Measurements from ENCODE around the gene CYFIP1.

CYFIP1 gene

GRCh38 chr15:22939051-22939450 lies 41.1 kb downstream of the CYFIP1 start:
- Histone ChIP-seq H3K27ac (ENCODE audit: insufficient read depth, low read length, poor library complexity, severe bottlenecking) (no peak overlapping the region), H3K4me3 (ENCODE audit: insufficient read depth, low read depth, low read length, poor library complexity, severe bottlenecking) (no peak overlapping the region), H3K36me3 (ENCODE audit: control insufficient read depth, insufficient read depth, low read length) (peaks cover 10% of the 10 kb centered on the region), H3K27me3 (replicated peaks; ENCODE audit: control insufficient read depth, insufficient read depth, low read length, poor library complexity, severe bottlenecking) (no peaks in the 10 kb centered on the region), H3K9me3 (ENCODE audit: control insufficient read depth, low read length) (no peaks in the 10 kb centered on the region), H3K4me1 (ENCODE audit: control insufficient read depth, insufficient read depth, low read length, poor library complexity, severe bottlenecking) (no peaks in the 10 kb centered on the region)
- DNase-seq, result no peak

GRCh38 chr15:22936577-22937472 lies 43.3 kb downstream of the CYFIP1 start:
- Histone ChIP-seq H3K9me3 (ENCODE audit: control insufficient read depth, low read length) (no peaks in the 10 kb centered on the region), H3K4me1 (ENCODE audit: control insufficient read depth, insufficient read depth, low read length, poor library complexity, severe bottlenecking) (no peaks in the 10 kb centered on the region), H3K27ac (ENCODE audit: insufficient read depth, low read length, poor library complexity, severe bottlenecking) (no peak overlapping the region), H3K36me3 (ENCODE audit: control insufficient read depth, insufficient read depth, low read length) (peaks cover 8% of the 10 kb centered on the region), H3K4me3 (ENCODE audit: insufficient read depth, low read depth, low read length, poor library complexity, severe bottlenecking) (no peak overlapping the region), H3K27me3 (replicated peaks; ENCODE audit: control insufficient read depth, insufficient read depth, low read length, poor library complexity, severe bottlenecking) (no peaks in the 10 kb centered on the region)
- DNase-seq, result no peak

- no peaks in the 10 kb centered on the region for H3K4me1 ChIP-seq (ENCODE audit: control insufficient read depth, insufficient read depth, low read length, poor library complexity, severe bottlenecking)
- no peak overlapping the region for H3K27ac ChIP-seq (ENCODE audit: insufficient read depth, low read length, poor library complexity, severe bottlenecking)
- no peaks in the 10 kb centered on the region for H3K9me3 ChIP-seq (ENCODE audit: control insufficient read depth, low read length)
- no peak for DNase-seq
- no peak overlapping the region for H3K4me3 ChIP-seq (ENCODE audit: insufficient read depth, low read depth, low read length, poor library complexity, severe bottlenecking)
- H3K36me3 ChIP-seq (ENCODE audit: control insufficient read depth, insufficient read depth, low read length), result peaks cover 9% of the 10 kb centered on the region
- no peaks in the 10 kb centered on the region for H3K27me3 ChIP-seq (replicated peaks; ENCODE audit: control insufficient read depth, insufficient read depth, low read length, poor library complexity, severe bottlenecking)
Observed at GRCh38 chr15:22933641-22934061, 46.5 kb downstream of the CYFIP1 start.

GRCh38 chr15:22931784-22932536 lies 48.2 kb downstream of the CYFIP1 start:
- DNase-seq, result no peak
- H3K4me1 ChIP-seq (ENCODE audit: control insufficient read depth, insufficient read depth, low read length, poor library complexity, severe bottlenecking), result no peaks in the 10 kb centered on the region
- no peaks in the 10 kb centered on the region for H3K27me3 ChIP-seq (replicated peaks; ENCODE audit: control insufficient read depth, insufficient read depth, low read length, poor library complexity, severe bottlenecking)
- peaks cover 9% of the 10 kb centered on the region for H3K36me3 ChIP-seq (ENCODE audit: control insufficient read depth, insufficient read depth, low read length)
- H3K27ac ChIP-seq (ENCODE audit: insufficient read depth, low read length, poor library complexity, severe bottlenecking), result no peak overlapping the region
- no peaks in the 10 kb centered on the region for H3K9me3 ChIP-seq (ENCODE audit: control insufficient read depth, low read length)
- no peak overlapping the region for H3K4me3 ChIP-seq (ENCODE audit: insufficient read depth, low read depth, low read length, poor library complexity, severe bottlenecking)

- Histone ChIP-seq H3K27me3 (replicated peaks; ENCODE audit: control insufficient read depth, insufficient read depth, low read length, poor library complexity, severe bottlenecking) (no peaks in the 10 kb centered on the region), H3K9me3 (ENCODE audit: control insufficient read depth, low read length) (no peaks in the 10 kb centered on the region), H3K36me3 (ENCODE audit: control insufficient read depth, insufficient read depth, low read length) (peaks cover 6% of the 10 kb centered on the region), H3K4me3 (ENCODE audit: insufficient read depth, low read depth, low read length, poor library complexity, severe bottlenecking) (no peak overlapping the region), H3K4me1 (ENCODE audit: control insufficient read depth, insufficient read depth, low read length, poor library complexity, severe bottlenecking) (no peaks in the 10 kb centered on the region), H3K27ac (ENCODE audit: insufficient read depth, low read length, poor library complexity, severe bottlenecking) (no peak overlapping the region)
- no peak for DNase-seq
Observed at GRCh38 chr15:22930782-22931484, 49.2 kb downstream of the CYFIP1 start.

GRCh38 chr15:22927761-22928160 lies 52.4 kb downstream of the CYFIP1 start:
- Histone ChIP-seq H3K4me3 (ENCODE audit: insufficient read depth, low read depth, low read length, poor library complexity, severe bottlenecking) (no peak overlapping the region), H3K4me1 (ENCODE audit: control insufficient read depth, insufficient read depth, low read length, poor library complexity, severe bottlenecking) (no peaks in the 10 kb centered on the region), H3K27ac (ENCODE audit: insufficient read depth, low read length, poor library complexity, severe bottlenecking) (no peak overlapping the region), H3K27me3 (replicated peaks; ENCODE audit: control insufficient read depth, insufficient read depth, low read length, poor library complexity, severe bottlenecking) (no peaks in the 10 kb centered on the region), H3K9me3 (ENCODE audit: control insufficient read depth, low read length) (no peaks in the 10 kb centered on the region), H3K36me3 (ENCODE audit: control insufficient read depth, insufficient read depth, low read length) (peaks cover 5% of the 10 kb centered on the region)
- no peak for DNase-seq

- Histone ChIP-seq H3K27me3 (replicated peaks; ENCODE audit: control insufficient read depth, insufficient read depth, low read length, poor library complexity, severe bottlenecking) (no peaks in the 10 kb centered on the region), H3K4me1 (ENCODE audit: control insufficient read depth, insufficient read depth, low read length, poor library complexity, severe bottlenecking) (no peaks in the 10 kb centered on the region), H3K4me3 (ENCODE audit: insufficient read depth, low read depth, low read length, poor library complexity, severe bottlenecking) (no peak overlapping the region), H3K36me3 (ENCODE audit: control insufficient read depth, insufficient read depth, low read length) (no peaks in the 10 kb centered on the region), H3K27ac (ENCODE audit: insufficient read depth, low read length, poor library complexity, severe bottlenecking) (no peak overlapping the region), H3K9me3 (ENCODE audit: control insufficient read depth, low read length) (no peaks in the 10 kb centered on the region)
- no peak for DNase-seq
Observed at GRCh38 chr15:22925875-22926274, 54.3 kb downstream of the CYFIP1 start.

- Histone ChIP-seq H3K36me3 (ENCODE audit: control insufficient read depth, insufficient read depth, low read length) (no peaks in the 10 kb centered on the region), H3K4me3 (ENCODE audit: insufficient read depth, low read depth, low read length, poor library complexity, severe bottlenecking) (no peak overlapping the region), H3K27me3 (replicated peaks; ENCODE audit: control insufficient read depth, insufficient read depth, low read length, poor library complexity, severe bottlenecking) (no peaks in the 10 kb centered on the region), H3K27ac (ENCODE audit: insufficient read depth, low read length, poor library complexity, severe bottlenecking) (no peak overlapping the region), H3K9me3 (ENCODE audit: control insufficient read depth, low read length) (no peaks in the 10 kb centered on the region), H3K4me1 (ENCODE audit: control insufficient read depth, insufficient read depth, low read length, poor library complexity, severe bottlenecking) (no peaks in the 10 kb centered on the region)
- no peak for DNase-seq
Observed at GRCh38 chr15:22922003-22922402, 58.2 kb downstream of the CYFIP1 start.

GRCh38 chr15:22919171-22919570 lies 61.0 kb downstream of the CYFIP1 start:
- Histone ChIP-seq H3K27ac (ENCODE audit: insufficient read depth, low read length, poor library complexity, severe bottlenecking) (no peak overlapping the region), H3K36me3 (ENCODE audit: control insufficient read depth, insufficient read depth, low read length) (no peaks in the 10 kb centered on the region), H3K4me3 (ENCODE audit: insufficient read depth, low read depth, low read length, poor library complexity, severe bottlenecking) (no peak overlapping the region), H3K27me3 (replicated peaks; ENCODE audit: control insufficient read depth, insufficient read depth, low read length, poor library complexity, severe bottlenecking) (no peaks in the 10 kb centered on the region), H3K4me1 (ENCODE audit: control insufficient read depth, insufficient read depth, low read length, poor library complexity, severe bottlenecking) (no peaks in the 10 kb centered on the region), H3K9me3 (ENCODE audit: control insufficient read depth, low read length) (no peaks in the 10 kb centered on the region)
- DNase-seq, result no peak
